SK-N-SH (cell line): Measurements from ENCODE around the gene DEFB118. TPM values are rescaled to one million over a fixed set of nuclear protein-coding genes. Genes with fewer than 3 reads are reported as not detected.

Source experiments
- CTCF ChIA-PET: fragments of 300-600, 350-600 bp; formaldehyde crosslinking; extraction: SDS; loops from one replicate; lab custom pipeline; 2021; lab: Yijun Ruan, JAX
- POLR2A ChIA-PET: fragments of 350-600 bp; sonication (Branson Sonifier 250); formaldehyde crosslinking; extraction: SDS; loops from one replicate; lab custom pipeline; 2020; ENCODE audit warnings: antibody characterized with exemption, inconsistent platforms; lab: Yijun Ruan, JAX
- DNase-seq: peaks from one replicate; pipeline ENCODE4 v3.0.0; 2012
- H2AFZ ChIP-seq: fragments of 200-600 bp; sonication (generic); 2 replicates; pipeline ENCODE4 v1.8.1; 2016; ENCODE audit warnings: antibody characterized with exemption, mild to moderate bottlenecking, low read depth
- H3F3A ChIP-seq: fragments of 200-600 bp; sonication (generic); replicated peaks from 2 replicates; pipeline ENCODE3; 2016; ENCODE audit warnings: antibody characterized with exemption, mild to moderate bottlenecking; ENCODE audit not compliant: insufficient read depth
- H3K27ac ChIP-seq, 2 experiments: fragments of 200-500 bp in 1 of 2; fragments of 200-600 bp in 1 of 2; sonication (Bioruptor generic) in 1 of 2; sonication (generic), shearing (Covaris generic) in 1 of 2; 2 replicates each; pipeline versions ENCODE4 v1.5.1 to v1.6.1; 2014 to 2016; ENCODE audit warnings: low read depth in 2 of 2, inconsistent platforms in 1 of 2, low read length in 1 of 2, mild to moderate bottlenecking in 1 of 2, mixed read lengths in 1 of 2
- H3K27me3 ChIP-seq: fragments of 200-600 bp; sonication (generic), shearing (Covaris generic); 2 replicates; pipeline ENCODE4 v1.6.1; 2016; ENCODE audit warnings: mixed run types; ENCODE audit not compliant: insufficient read depth
- H3K36me3 ChIP-seq, 2 experiments: fragments of 200-500 bp in 1 of 2; fragments of 200-600 bp in 1 of 2; sonication (Bioruptor generic) in 1 of 2; sonication (generic) in 1 of 2; replicated peaks in 1 of 2; 2 replicates each; pipeline versions ENCODE3 to v1.5.1; 2014 to 2016; ENCODE audit warnings: low read length in 1 of 2, mild to moderate bottlenecking in 1 of 2; ENCODE audit not compliant: insufficient read depth in 2 of 2, control insufficient read depth in 1 of 2
- H3K4me1 ChIP-seq, 2 experiments: fragments of 200-500 bp in 1 of 2; fragments of 200-600 bp in 1 of 2; sonication (Bioruptor generic) in 1 of 2; sonication (generic), shearing (Covaris generic) in 1 of 2; 2 replicates each; pipeline versions ENCODE4 v1.5.1 to v1.6.1; 2014 to 2016; ENCODE audit warnings: low read depth in 1 of 2, low read length in 1 of 2, mixed run types in 1 of 2; ENCODE audit not compliant: insufficient read depth in 2 of 2, control insufficient read depth in 1 of 2
- H3K4me2 ChIP-seq: fragments of 200-600 bp; sonication (generic), shearing (Covaris generic); 2 replicates; pipeline ENCODE4 v1.6.1; 2017; ENCODE audit warnings: mixed run types
- H3K4me3 ChIP-seq, 2 experiments: fragments of 200-500 bp in 1 of 2; fragments of 200-600 bp in 1 of 2; sonication (Bioruptor generic) in 1 of 2; sonication (generic), shearing (Covaris generic) in 1 of 2; 2 replicates each; pipeline versions ENCODE4 v1.5.1 to v1.8.1; 2014 to 2016; ENCODE audit warnings: low read depth in 2 of 2, inconsistent platforms in 1 of 2, low read length in 1 of 2, mild to moderate bottlenecking in 1 of 2, mixed read lengths in 1 of 2, moderate library complexity in 1 of 2
- H3K79me2 ChIP-seq: fragments of 200-600 bp; sonication (generic); 2 replicates; pipeline ENCODE4 v1.8.1; 2017; ENCODE audit warnings: mild to moderate bottlenecking; ENCODE audit not compliant: insufficient read depth
- H3K9ac ChIP-seq: fragments of 200-600 bp; sonication (generic); 2 replicates; pipeline ENCODE4 v1.6.1; 2017; ENCODE audit warnings: mixed run types
- H3K9me2 ChIP-seq: fragments of 200-600 bp; sonication (generic); 2 replicates; pipeline ENCODE4 v1.6.1; 2017; ENCODE audit warnings: mixed run types
- H3K9me3 ChIP-seq: fragments of 200-600 bp; sonication (generic); 2 replicates; pipeline ENCODE4 v1.6.1; 2017; ENCODE audit warnings: mixed run types, mild to moderate bottlenecking, moderate library complexity
- H4K20me1 ChIP-seq: fragments of 200-600 bp; sonication (generic); 2 replicates; pipeline ENCODE4 v1.6.1; 2017; ENCODE audit warnings: mild to moderate bottlenecking, mixed run types; ENCODE audit not compliant: insufficient read depth
- EP300 ChIP-seq, 2 experiments: IDR thresholded peaks; 2 replicates each; pipeline versions ENCODE4 v1.4.0 to v1.6.1; 2012; ENCODE audit warnings: borderline replicate concordance in 1 of 2, low read depth in 1 of 2, low read length in 1 of 2
- FOXJ3 ChIP-seq: sonication (generic); formaldehyde crosslinking; IDR thresholded peaks from 2 replicates; pipeline ENCODE4 v1.5.1; 2020; ENCODE audit warnings: mild to moderate bottlenecking, missing genetic modification reagents
- GATA2 ChIP-seq: sonication (generic); formaldehyde crosslinking; IDR thresholded peaks from 2 replicates; pipeline ENCODE4 v1.5.0; 2020; ENCODE audit warnings: mild to moderate bottlenecking, missing genetic modification reagents
- POLR2AphosphoS5 ChIP-seq: IDR thresholded peaks from 2 replicates; pipeline ENCODE4 v1.6.1; 2012; ENCODE audit warnings: low read depth, low read length
- RFX5 ChIP-seq: IDR thresholded peaks from 2 replicates; pipeline ENCODE4 v1.6.1; 2012; ENCODE audit warnings: mild to moderate bottlenecking, improper control_type of control experiment, low read length
- RXRA ChIP-seq: IDR thresholded peaks from 2 replicates; pipeline ENCODE4 v1.4.0; 2012; ENCODE audit warnings: low read depth, mild to moderate bottlenecking, borderline replicate concordance
- SIN3A ChIP-seq: IDR thresholded peaks from 2 replicates; pipeline ENCODE4 v1.6.1; 2012; ENCODE audit warnings: low read depth, mild to moderate bottlenecking, low read length, moderate library complexity, borderline replicate concordance
- TAF1 ChIP-seq: IDR thresholded peaks from 2 replicates; pipeline ENCODE4 v1.6.1; 2012; ENCODE audit warnings: low read depth, mild to moderate bottlenecking, low read length, moderate library complexity, borderline replicate concordance
- WGBS: methylation state at CpG from one replicate; pipeline ENCODE4 v1.1.6; 2017; ENCODE audit warnings: low lambda C conversion rate; 5-methylcytosine and 5-hydroxymethylcytosine counted together
- polyA plus RNA-seq, 3 experiments: library from polyadenylated mRNA; depleted of rRNA; stranded (reverse); fragments of >200 nt; gene quantifications; 2 replicates each; pipeline ENCODE4 v1.2.3, GENCODE V29; 2012
- TF ChIP-seq, protein P1 (sequence below): fragments of 150-350 bp; IDR thresholded peaks from 2 replicates; pipeline ENCODE4 v1.6.1; 2016; ENCODE audit warnings: mild to moderate bottlenecking, low read depth, low read length
- TF ChIP-seq, protein P2 (sequence below): IDR thresholded peaks from 2 replicates; pipeline ENCODE4; 2012
- TF ChIP-seq, protein P3 (sequence below): fragments of 200-600 bp; sonication (generic); IDR thresholded peaks from 2 replicates; pipeline ENCODE4 v1.6.1; 2017; ENCODE audit warnings: antibody characterized with exemption, mild to moderate bottlenecking, moderate library complexity

The DEFB118 gene
- polyA plus RNA-seq, 1 of the 3 experiments (the other 2 are of a cell fraction) = not detected

DNA sequence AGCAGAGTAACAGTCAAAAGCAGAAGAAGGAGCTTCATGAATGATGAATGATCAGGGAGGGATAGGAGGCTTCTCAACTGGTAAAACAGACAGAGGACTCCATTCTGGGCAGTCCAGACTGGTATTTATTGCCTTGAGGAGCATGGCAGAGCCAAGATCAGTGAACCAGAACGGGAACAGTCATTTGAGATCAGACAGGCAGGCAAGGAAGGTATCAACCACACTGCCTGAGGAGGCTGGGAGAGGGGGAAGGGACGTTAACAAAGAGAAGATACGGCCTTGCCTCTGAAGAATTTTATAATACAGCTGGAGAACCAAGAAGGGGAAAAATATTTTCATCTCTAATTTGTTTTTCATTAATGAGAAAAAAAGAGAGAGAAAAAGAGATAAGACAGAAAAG is 37.7 kb downstream of the DEFB118 start, which contains the start of gene DEFB121:
Gene DEFB121 (minus strand): TSS at position 101 of the 400 bp plus-strand sequence. CDS start 63 bp downstream, at position 38.
- H3K9me3 ChIP-seq = no peaks in the 10 kb centered on the region
- no peaks in the 10 kb centered on the region for H3K27me3 ChIP-seq
- no peaks in the 10 kb centered on the region for H3F3A ChIP-seq
- CTCF ChIA-PET = interaction anchor here (0.7 kb wide), 1 partner anchor 97 kb away, joined by 3 read pairs; no protein-coding TSS in a partner anchor
- 0% methylated on average over 3 of the region's 3 CpGs for WGBS
- no peak within 1 kb of the TSS for H2AFZ ChIP-seq
- TF ChIP-seq, protein P1, sequence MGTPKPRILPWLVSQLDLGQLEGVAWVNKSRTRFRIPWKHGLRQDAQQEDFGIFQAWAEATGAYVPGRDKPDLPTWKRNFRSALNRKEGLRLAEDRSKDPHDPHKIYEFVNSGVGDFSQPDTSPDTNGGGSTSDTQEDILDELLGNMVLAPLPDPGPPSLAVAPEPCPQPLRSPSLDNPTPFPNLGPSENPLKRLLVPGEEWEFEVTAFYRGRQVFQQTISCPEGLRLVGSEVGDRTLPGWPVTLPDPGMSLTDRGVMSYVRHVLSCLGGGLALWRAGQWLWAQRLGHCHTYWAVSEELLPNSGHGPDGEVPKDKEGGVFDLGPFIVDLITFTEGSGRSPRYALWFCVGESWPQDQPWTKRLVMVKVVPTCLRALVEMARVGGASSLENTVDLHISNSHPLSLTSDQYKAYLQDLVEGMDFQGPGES = no peak
- no peak for TF ChIP-seq SIN3A
- TF ChIP-seq, all 33 proteins: peak for 0
- Histone ChIP-seq H3K79me2 (no peaks in the 10 kb centered on the region), H4K20me1 (no peaks in the 10 kb centered on the region), H3K9ac (no peak within 1 kb of the TSS), H3K4me2 (no peak within 1 kb of the TSS), H3K36me3 (no peaks in the 10 kb centered on the region), H3K9me2 (no peaks in the 10 kb centered on the region), H3K4me3 (no peak within 1 kb of the TSS), H3K27ac (no peak within 1 kb of the TSS), H3K4me1 (no peaks in the 10 kb centered on the region)
- DNase-seq = no peak
- POLR2A ChIA-PET = no interaction called here

DNA sequence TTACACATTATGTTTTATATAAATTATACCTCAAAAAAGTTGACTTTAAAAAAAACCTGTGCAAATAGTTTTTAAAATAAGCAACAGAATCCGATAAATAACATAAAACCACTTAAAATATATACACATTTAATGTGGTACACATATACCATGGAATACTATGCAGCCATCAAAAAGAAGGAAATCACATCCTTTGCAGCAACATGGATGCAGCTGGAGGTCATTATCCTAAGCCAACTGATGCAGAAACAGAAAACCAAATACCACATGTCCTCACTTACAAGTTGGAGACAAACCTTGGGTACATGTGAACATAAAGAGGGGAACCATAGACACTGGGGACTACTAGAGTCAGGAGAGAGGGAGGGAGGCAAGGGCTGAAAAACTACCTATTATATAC is 41.6 kb downstream of the DEFB118 start:
- CTCF ChIA-PET = no interaction called here

More for the DNA sequence above, 41.6 kb downstream of the DEFB118 start:
- H3K9me3 ChIP-seq = no peaks in the 10 kb centered on the region
- H3K9ac ChIP-seq = no peak overlapping the region
- H3K36me3 ChIP-seq = no peaks in the 10 kb centered on the region
- no peaks in the 10 kb centered on the region for H4K20me1 ChIP-seq
- TF ChIP-seq FOXJ3 (CRISPR knock-in tag) (no peak), POLR2AphosphoS5 (no peak), RFX5 (no peak), TAF1 (no peak), GATA2 (CRISPR knock-in tag) (no peak), EP300 (IDR thresholded peaks at IDR 0.05; ENCODE audit: borderline replicate concordance in 1 of 2, low read depth in 1 of 2, low read length in 1 of 2) (no peak), RXRA (no peak)
- TF ChIP-seq, protein P2, sequence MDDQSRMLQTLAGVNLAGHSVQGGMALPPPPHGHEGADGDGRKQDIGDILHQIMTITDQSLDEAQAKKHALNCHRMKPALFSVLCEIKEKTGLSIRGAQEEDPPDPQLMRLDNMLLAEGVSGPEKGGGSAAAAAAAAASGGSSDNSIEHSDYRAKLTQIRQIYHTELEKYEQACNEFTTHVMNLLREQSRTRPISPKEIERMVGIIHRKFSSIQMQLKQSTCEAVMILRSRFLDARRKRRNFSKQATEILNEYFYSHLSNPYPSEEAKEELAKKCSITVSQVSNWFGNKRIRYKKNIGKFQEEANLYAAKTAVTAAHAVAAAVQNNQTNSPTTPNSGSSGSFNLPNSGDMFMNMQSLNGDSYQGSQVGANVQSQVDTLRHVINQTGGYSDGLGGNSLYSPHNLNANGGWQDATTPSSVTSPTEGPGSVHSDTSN = no peak
- TF ChIP-seq, protein P3, sequence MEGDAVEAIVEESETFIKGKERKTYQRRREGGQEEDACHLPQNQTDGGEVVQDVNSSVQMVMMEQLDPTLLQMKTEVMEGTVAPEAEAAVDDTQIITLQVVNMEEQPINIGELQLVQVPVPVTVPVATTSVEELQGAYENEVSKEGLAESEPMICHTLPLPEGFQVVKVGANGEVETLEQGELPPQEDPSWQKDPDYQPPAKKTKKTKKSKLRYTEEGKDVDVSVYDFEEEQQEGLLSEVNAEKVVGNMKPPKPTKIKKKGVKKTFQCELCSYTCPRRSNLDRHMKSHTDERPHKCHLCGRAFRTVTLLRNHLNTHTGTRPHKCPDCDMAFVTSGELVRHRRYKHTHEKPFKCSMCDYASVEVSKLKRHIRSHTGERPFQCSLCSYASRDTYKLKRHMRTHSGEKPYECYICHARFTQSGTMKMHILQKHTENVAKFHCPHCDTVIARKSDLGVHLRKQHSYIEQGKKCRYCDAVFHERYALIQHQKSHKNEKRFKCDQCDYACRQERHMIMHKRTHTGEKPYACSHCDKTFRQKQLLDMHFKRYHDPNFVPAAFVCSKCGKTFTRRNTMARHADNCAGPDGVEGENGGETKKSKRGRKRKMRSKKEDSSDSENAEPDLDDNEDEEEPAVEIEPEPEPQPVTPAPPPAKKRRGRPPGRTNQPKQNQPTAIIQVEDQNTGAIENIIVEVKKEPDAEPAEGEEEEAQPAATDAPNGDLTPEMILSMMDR = no peak
- TF ChIP-seq, all 33 proteins: peak for 0
- no peak for DNase-seq
- Histone ChIP-seq H3K27me3 (no peaks in the 10 kb centered on the region; the same call in 1 of the 2 replicates), H2AFZ (no peak overlapping the region), H3K79me2 (no peaks in the 10 kb centered on the region), H3K27ac (no peak overlapping the region), H3K4me3 (no peak overlapping the region), H3K4me2 (no peak overlapping the region), H3K9me2 (no peaks in the 10 kb centered on the region), H3F3A (no peaks in the 10 kb centered on the region), H3K4me1 (no peaks in the 10 kb centered on the region)
- POLR2A ChIA-PET = no interaction called here
- 3% methylated on average over 1 of the region's 1 CpG for WGBS
